ENCODE data around the gene AFF3.
A peak's percentile ranks its signal among the peaks of the same experiment; 100 is the strongest.

DNA sequence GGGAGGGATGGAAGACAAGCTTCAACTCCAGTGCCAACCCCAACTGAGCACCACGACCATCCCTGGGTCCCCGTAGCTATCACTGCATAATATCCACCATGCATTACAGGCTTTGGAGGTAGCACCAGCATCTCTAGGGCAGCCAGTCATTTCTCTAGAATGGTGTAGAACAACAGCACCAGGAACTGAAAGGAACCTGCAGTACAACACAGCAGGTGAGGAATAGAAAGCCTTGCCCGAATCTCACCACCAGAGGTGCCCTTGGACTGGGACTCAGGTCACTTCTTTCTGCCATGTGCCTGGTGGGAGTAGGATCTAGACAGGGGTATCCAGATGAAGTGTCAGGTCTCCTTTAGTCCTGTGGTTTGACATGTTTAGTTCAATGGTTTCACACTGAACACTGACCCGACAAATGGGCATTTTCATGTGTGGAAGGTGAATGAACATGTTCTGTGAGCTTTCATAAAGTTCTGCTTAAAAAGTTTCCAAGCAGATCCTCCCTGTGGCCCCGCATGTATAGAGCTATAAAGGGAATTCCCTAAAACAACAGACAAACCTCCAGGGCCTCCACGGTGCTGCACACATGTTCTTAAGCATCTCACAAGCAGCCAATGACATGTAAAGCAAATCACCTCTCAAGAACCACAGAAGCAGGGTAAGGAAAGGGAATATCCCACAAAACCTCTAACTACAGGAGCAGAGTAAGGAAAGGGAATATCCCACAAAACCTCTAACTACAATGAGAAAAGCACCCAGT is 208.3 kb downstream of the AFF3 start:
- 0 out of 2 replicates have a peak, but pooled peaks have one; percentile 12 for TF ChIP-seq CTCF (IDR thresholded peaks at IDR 0.05)
- no peak for TF ChIP-seq ZFX (IDR thresholded peaks at IDR 0.05; ENCODE audit: borderline replicate concordance)

All from 22Rv1 (cell line).